HFFc6 (cell line): ENCODE data around the gene PROC. TPM values are rescaled to one million over a fixed set of nuclear protein-coding genes. Genes with fewer than 3 reads are reported as not detected.
"Not testable (repeated sequence)": the region's sequence is repeated elsewhere in the genome, so short reads cannot be mapped to it uniquely, and the experiment has no call there.

ENCODE experiments used
- DNase-seq: peaks from one replicate; pipeline ENCODE4 v3.0.0-alpha.2; 2018
- H3K27ac Mint-ChIP-seq: 2 replicates; pipeline ENCODE4 v1.8.0; 2020; ENCODE audit warnings: mild to moderate bottlenecking, mixed read lengths
- H3K27me3 Mint-ChIP-seq: 2 replicates; pipeline ENCODE4 v1.8.0; 2021; ENCODE audit warnings: mild to moderate bottlenecking, moderate library complexity, mixed read lengths; ENCODE audit not compliant: insufficient read depth
- H3K36me3 Mint-ChIP-seq: 2 replicates; pipeline ENCODE4 v1.8.0; 2021; ENCODE audit warnings: low read depth, mixed read lengths
- H3K4me1 Mint-ChIP-seq: 2 replicates; pipeline ENCODE4 v1.8.0; 2020; ENCODE audit warnings: low read depth, mixed read lengths
- H3K4me3 Mint-ChIP-seq: 2 replicates; pipeline ENCODE4 v1.8.0; 2020; ENCODE audit warnings: mild to moderate bottlenecking, moderate library complexity, mixed read lengths
- H3K9me3 Mint-ChIP-seq: 2 replicates; pipeline ENCODE4 v1.8.0; 2020; ENCODE audit warnings: mild to moderate bottlenecking, mixed read lengths
- CTCF ChIP-seq: fragments of 200-600 bp; sonication (generic); IDR thresholded peaks from 2 replicates; pipeline ENCODE4 v1.5.0; 2021; ENCODE audit warnings: antibody characterized with exemption, mild to moderate bottlenecking
- total RNA-seq, 6 experiments: library from RNA; stranded (reverse); fragmentation: NEBNext Ultra II Directional; extraction: Animal tissue kit (Norgen Biotek cat#: 25700); gene quantifications; 2 replicates in 1 of 6; 3 replicates in 5 of 6; pipeline ENCODE4 v1.2.3, GENCODE V29; 2021

Gene PROC
- total RNA-seq, 6 experiments from 2014 or later = not detected

- peaks cover 5% of the 10 kb centered on the region; the same call in 1 of the 2 replicates for H3K36me3 Mint-ChIP-seq
- DNase-seq = no peak
- no peaks in the 10 kb centered on the region; the same call in 1 of the 2 replicates for H3K27me3 Mint-ChIP-seq
- peaks cover 7% of the 10 kb centered on the region for H3K9me3 Mint-ChIP-seq
- H3K4me1 Mint-ChIP-seq = peaks cover 15% of the 10 kb centered on the region
- no peak for TF ChIP-seq CTCF
- no peak overlapping the region for H3K4me3 Mint-ChIP-seq
- no peak overlapping the region for H3K27ac Mint-ChIP-seq
Measured at GRCh38 chr2:127449414-127449813, 31.2 kb downstream of the PROC start.

- peaks cover 4% of the 10 kb centered on the region for H3K9me3 Mint-ChIP-seq
- peaks cover 3% of the 10 kb centered on the region; the same call in 1 of the 2 replicates for H3K36me3 Mint-ChIP-seq
- no peak for TF ChIP-seq CTCF
- H3K4me3 Mint-ChIP-seq = no peak overlapping the region
- no peak overlapping the region for H3K27ac Mint-ChIP-seq
- H3K27me3 Mint-ChIP-seq = no peaks in the 10 kb centered on the region; the same call in 1 of the 2 replicates
- peaks cover 15% of the 10 kb centered on the region for H3K4me1 Mint-ChIP-seq
- no peak for DNase-seq
Measured at GRCh38 chr2:127449898-127450297, 31.7 kb downstream of the PROC start.

- Mint-ChIP-seq H3K27me3 (no peaks in the 10 kb centered on the region), H3K9me3 (no peaks in the 10 kb centered on the region), H3K4me3 (no peak overlapping the region), H3K4me1 (peaks cover 15% of the 10 kb centered on the region), H3K27ac (no peak overlapping the region), H3K36me3 (no peaks in the 10 kb centered on the region)
- DNase-seq = no peak
- TF ChIP-seq CTCF = no peak
Measured at GRCh38 chr2:127451981-127452380, 33.8 kb downstream of the PROC start.

GRCh38 chr2:127452423-127452822 is 34.2 kb downstream of the PROC start:
- peaks cover 15% of the 10 kb centered on the region for H3K4me1 Mint-ChIP-seq
- H3K27ac Mint-ChIP-seq, DNase-seq, H3K36me3 Mint-ChIP-seq, H3K9me3 Mint-ChIP-seq, H3K27me3 Mint-ChIP-seq, H3K4me3 Mint-ChIP-seq: not testable (repeated sequence)

- H3K36me3 Mint-ChIP-seq = no peaks in the 10 kb centered on the region
- TF ChIP-seq CTCF = no peak
- no peaks in the 10 kb centered on the region for H3K27me3 Mint-ChIP-seq
- H3K9me3 Mint-ChIP-seq = no peaks in the 10 kb centered on the region
- no peak for DNase-seq
- peaks cover 15% of the 10 kb centered on the region for H3K4me1 Mint-ChIP-seq
- no peak overlapping the region for H3K27ac Mint-ChIP-seq
- no peak overlapping the region for H3K4me3 Mint-ChIP-seq
Measured at GRCh38 chr2:127453013-127453391, 34.8 kb downstream of the PROC start.

- H3K27ac Mint-ChIP-seq = no peak overlapping the region
- H3K4me1 Mint-ChIP-seq = peaks cover 9% of the 10 kb centered on the region
- no peaks in the 10 kb centered on the region for H3K36me3 Mint-ChIP-seq
- no peak overlapping the region for H3K4me3 Mint-ChIP-seq
- DNase-seq = no peak
- peak; percentile 49 for TF ChIP-seq CTCF
- no peaks in the 10 kb centered on the region for H3K9me3 Mint-ChIP-seq
- no peaks in the 10 kb centered on the region for H3K27me3 Mint-ChIP-seq
Measured at GRCh38 chr2:127453392-127454171, 35.4 kb downstream of the PROC start.
